ENCODE results near the gene TRDN.

DNA sequence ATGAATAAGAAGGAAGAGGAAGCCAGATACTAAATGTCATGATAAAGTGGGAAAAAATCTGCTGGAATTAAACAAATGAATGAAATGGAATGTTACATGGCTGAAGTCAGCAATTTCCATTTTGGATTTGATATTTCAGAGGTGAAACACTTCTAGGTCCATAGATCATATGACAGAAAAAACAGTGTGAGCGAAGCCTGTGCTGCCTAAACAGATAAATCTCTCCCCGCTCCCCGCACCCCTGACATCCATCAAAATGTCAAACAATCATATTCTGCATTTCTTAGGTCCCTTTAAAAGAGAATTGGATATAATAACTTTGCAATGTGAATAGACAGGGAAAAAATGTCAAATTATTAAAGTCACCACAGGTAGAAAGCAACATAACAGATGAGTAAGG, 26.0 kb upstream of the TRDN start:
- TF ChIP-seq, protein P1, sequence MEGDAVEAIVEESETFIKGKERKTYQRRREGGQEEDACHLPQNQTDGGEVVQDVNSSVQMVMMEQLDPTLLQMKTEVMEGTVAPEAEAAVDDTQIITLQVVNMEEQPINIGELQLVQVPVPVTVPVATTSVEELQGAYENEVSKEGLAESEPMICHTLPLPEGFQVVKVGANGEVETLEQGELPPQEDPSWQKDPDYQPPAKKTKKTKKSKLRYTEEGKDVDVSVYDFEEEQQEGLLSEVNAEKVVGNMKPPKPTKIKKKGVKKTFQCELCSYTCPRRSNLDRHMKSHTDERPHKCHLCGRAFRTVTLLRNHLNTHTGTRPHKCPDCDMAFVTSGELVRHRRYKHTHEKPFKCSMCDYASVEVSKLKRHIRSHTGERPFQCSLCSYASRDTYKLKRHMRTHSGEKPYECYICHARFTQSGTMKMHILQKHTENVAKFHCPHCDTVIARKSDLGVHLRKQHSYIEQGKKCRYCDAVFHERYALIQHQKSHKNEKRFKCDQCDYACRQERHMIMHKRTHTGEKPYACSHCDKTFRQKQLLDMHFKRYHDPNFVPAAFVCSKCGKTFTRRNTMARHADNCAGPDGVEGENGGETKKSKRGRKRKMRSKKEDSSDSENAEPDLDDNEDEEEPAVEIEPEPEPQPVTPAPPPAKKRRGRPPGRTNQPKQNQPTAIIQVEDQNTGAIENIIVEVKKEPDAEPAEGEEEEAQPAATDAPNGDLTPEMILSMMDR (IDR thresholded peaks at IDR 0.05; ENCODE audit: low read length), result no peak
- TF ChIP-seq EZH2 (IDR thresholded peaks at IDR 0.05; ENCODE audit: borderline replicate concordance, low read length), result no peak
